GM23338 (cell line): ENCODE data around the gene BRD7. TPM values are rescaled to one million over a fixed set of nuclear protein-coding genes. Genes with fewer than 3 reads are reported as not detected.

Experiments
- ATAC-seq: fragments of 200-7000 bp; cut with Tn5 transposase; 3 replicates; pipeline ENCODE4 v1.9.1; 2020
- DNase-seq: peaks from one replicate; pipeline ENCODE4 v3.0.0-alpha.2; 2015; ENCODE audit warnings: low spot score
- H2AFZ ChIP-seq: fragments of 200-600 bp; sonication (generic); 2 replicates; pipeline ENCODE4 v1.8.0; 2016; ENCODE audit warnings: antibody characterized with exemption, mild to moderate bottlenecking, moderate library complexity
- H3F3A ChIP-seq: fragments of 200-600 bp; sonication (generic); replicated peaks from 2 replicates; pipeline ENCODE4 v1.8.0; 2017; ENCODE audit warnings: antibody characterized with exemption, mixed run types, low read depth
- H3K27ac ChIP-seq: fragments of 200-600 bp; sonication (generic); 2 replicates; pipeline ENCODE4 v1.6.1; 2016; ENCODE audit warnings: low read depth
- H3K27me3 ChIP-seq: fragments of 200-600 bp; sonication (generic); 2 replicates; pipeline ENCODE4 v1.8.0; 2016; ENCODE audit warnings: mild to moderate bottlenecking, mixed run types, moderate library complexity; ENCODE audit not compliant: insufficient read depth
- H3K36me3 ChIP-seq: fragments of 200-600 bp; sonication (generic); 2 replicates; pipeline ENCODE4 v1.8.0; 2016; ENCODE audit warnings: mild to moderate bottlenecking; ENCODE audit not compliant: insufficient read depth
- H3K4me1 ChIP-seq: fragments of 200-600 bp; sonication (generic); 2 replicates; pipeline ENCODE4 v1.8.0; 2016; ENCODE audit warnings: mild to moderate bottlenecking, moderate library complexity; ENCODE audit not compliant: insufficient read depth
- H3K4me2 ChIP-seq: fragments of 200-600 bp; sonication (generic); 2 replicates; pipeline ENCODE4 v1.7.1; 2017; ENCODE audit warnings: mixed run types
- H3K4me3 ChIP-seq: fragments of 200-600 bp; sonication (generic); 2 replicates; pipeline ENCODE4 v1.6.1; 2016; ENCODE audit warnings: mixed run types
- H3K79me2 ChIP-seq: fragments of 200-600 bp; sonication (generic); replicated peaks from 2 replicates; pipeline ENCODE4 v1.8.0; 2017; ENCODE audit warnings: mild to moderate bottlenecking; ENCODE audit not compliant: insufficient read depth
- H3K9me2 ChIP-seq: fragments of 200-600 bp; sonication (generic); 2 replicates; pipeline ENCODE4 v1.8.0; 2017; ENCODE audit not compliant: insufficient read depth
- H4K20me1 ChIP-seq: fragments of 200-600 bp; sonication (generic); replicated peaks from 2 replicates; pipeline ENCODE4 v1.8.0; 2017; ENCODE audit warnings: mild to moderate bottlenecking; ENCODE audit not compliant: insufficient read depth
- H3K27ac Mint-ChIP-seq: 2 replicates; pipeline ENCODE4 v1.8.0; 2020; ENCODE audit warnings: inconsistent platforms, mild to moderate bottlenecking, moderate library complexity, mixed read lengths
- H3K27me3 Mint-ChIP-seq: 3 replicates; pipeline ENCODE4 v1.8.0; 2022; ENCODE audit warnings: low read depth, mild to moderate bottlenecking, moderate library complexity, mixed read lengths, inconsistent platforms; ENCODE audit not compliant: insufficient read depth, poor library complexity
- H3K36me3 Mint-ChIP-seq: 3 replicates; pipeline ENCODE4 v1.8.0; 2021; ENCODE audit warnings: low read depth, mild to moderate bottlenecking, inconsistent platforms, moderate library complexity, mixed read lengths
- H3K4me1 Mint-ChIP-seq: 3 replicates; pipeline ENCODE4 v1.8.0; 2020; ENCODE audit warnings: mild to moderate bottlenecking, inconsistent platforms, mixed read lengths
- H3K4me3 Mint-ChIP-seq: 3 replicates; pipeline ENCODE4 v1.8.0; 2021; ENCODE audit warnings: moderate library complexity, mild to moderate bottlenecking, inconsistent platforms, mixed read lengths
- H3K9me3 Mint-ChIP-seq: 3 replicates; pipeline ENCODE4 v1.8.0; 2020; ENCODE audit warnings: moderate library complexity, mild to moderate bottlenecking, inconsistent platforms, mixed read lengths
- CTCF ChIP-seq, 2 experiments: fragments of 200-600 bp in 1 of 2; sonication (generic) in 1 of 2; conservative IDR thresholded peaks; 2 replicates each; pipeline versions ENCODE4 v1.5.1 to v1.6.1; 2016 to 2017; ENCODE audit warnings: antibody characterized with exemption in 2 of 2, low read depth in 2 of 2, mild to moderate bottlenecking in 2 of 2, moderate library complexity in 1 of 2
- JUNB ChIP-seq: IDR thresholded peaks from one replicate; pipeline ENCODE4 v1.6.1; 2016; ENCODE audit warnings: antibody characterized with exemption; ENCODE audit not compliant: unreplicated experiment
- POLR2AphosphoS5 ChIP-seq: IDR thresholded peaks from 2 replicates; pipeline ENCODE4 v1.6.1; 2016; ENCODE audit warnings: antibody characterized with exemption, low read depth
- STAT1 ChIP-seq: IDR thresholded peaks from one replicate; pipeline ENCODE4 v1.6.1; 2016; ENCODE audit warnings: antibody characterized with exemption; ENCODE audit not compliant: unreplicated experiment
- ZNF114 ChIP-seq: fragments of 250-450 bp; sonication (Bioruptor Pico); IDR thresholded peaks from 2 replicates; pipeline ENCODE4 v1.5.0; 2020; ENCODE audit warnings: mild to moderate bottlenecking, moderate library complexity
- polyA plus RNA-seq: library from polyadenylated mRNA; unstranded; fragments of >200 nt; fragmentation: Nextera tagmentation; extraction: Ambion mirVana; gene quantifications from 2 replicates; pipeline ENCODE4 v1.2.1, GENCODE V29; 2016
- total RNA-seq: library from RNA; depleted of rRNA; stranded (reverse); fragments of >200 nt; shearing (Covaris generic); gene quantifications from 2 replicates; pipeline ENCODE4 v1.2.3, GENCODE V29; 2014
- TF ChIP-seq, protein P1 (sequence below): fragments of 250-450 bp; sonication (Bioruptor Pico); IDR thresholded peaks from 2 replicates; pipeline ENCODE4 v1.5.0; 2020; ENCODE audit warnings: mild to moderate bottlenecking, moderate library complexity
- TF ChIP-seq, protein P2 (sequence below): IDR thresholded peaks from one replicate; pipeline ENCODE4 v1.6.1; 2018; ENCODE audit warnings: antibody characterized with exemption; ENCODE audit not compliant: unreplicated experiment

The BRD7 gene
- total and polyA plus RNA-seq, 2 experiments from 2014 or later = 93.0 to 149 TPM

DNA sequence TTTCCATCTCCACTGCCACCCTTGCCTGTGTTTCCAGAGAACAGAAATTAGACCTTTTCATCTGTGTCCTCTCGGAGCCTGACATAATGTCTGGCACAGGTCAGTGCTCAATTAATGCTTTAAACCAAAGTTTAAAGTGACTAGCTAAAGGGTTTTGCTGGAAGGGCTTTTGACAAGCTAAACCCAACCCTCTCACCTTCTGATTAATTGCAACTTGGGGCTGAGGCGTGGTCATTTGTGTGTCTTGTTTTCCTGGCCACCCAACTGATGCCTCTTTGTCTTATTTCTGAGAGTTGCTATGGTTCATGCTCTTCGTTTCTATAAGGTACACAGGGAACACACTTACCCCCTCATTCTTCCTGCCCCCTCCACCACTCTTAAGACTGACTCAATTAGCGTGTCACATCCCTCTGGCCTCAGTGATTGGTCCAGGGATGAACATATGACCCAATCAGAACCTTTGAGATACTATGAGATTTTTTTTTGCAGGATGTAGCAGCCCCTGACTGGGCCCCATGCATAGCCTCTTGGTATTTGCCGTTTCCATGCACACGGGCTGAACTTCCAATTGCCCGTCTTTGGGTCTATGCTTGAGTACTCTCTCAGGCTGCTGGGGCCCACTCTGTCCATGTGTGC lies 15.8 kb upstream of the BRD7 start:
- H3K36me3 Mint-ChIP-seq = no peaks in the 10 kb centered on the region
- Histone ChIP-seq H3K4me2 (no peak overlapping the region), H3K4me1 (no peaks in the 10 kb centered on the region), H3F3A (no peaks in the 10 kb centered on the region), H3K79me2 (no peaks in the 10 kb centered on the region), H2AFZ (no peak overlapping the region), H3K36me3 (no peaks in the 10 kb centered on the region), H4K20me1 (no peaks in the 10 kb centered on the region), H3K4me3 (no peak overlapping the region), H3K27ac (no peak overlapping the region), H3K9me2 (peaks cover 7% of the 10 kb centered on the region), H3K27me3 (no peaks in the 10 kb centered on the region)
- TF ChIP-seq JUNB (no peak), ZNF114 (CRISPR knock-in tag) (no peak)
- H3K4me3 Mint-ChIP-seq = no peak overlapping the region
- no peak overlapping the region for H3K27ac Mint-ChIP-seq
- DNase-seq = no peak
- no peaks in the 10 kb centered on the region; the same call in 2 of the 3 replicates for H3K9me3 Mint-ChIP-seq
- no peaks in the 10 kb centered on the region for H3K4me1 Mint-ChIP-seq
- peaks cover 7% of the 10 kb centered on the region for H3K27me3 Mint-ChIP-seq
- ATAC-seq = no peak

DNA sequence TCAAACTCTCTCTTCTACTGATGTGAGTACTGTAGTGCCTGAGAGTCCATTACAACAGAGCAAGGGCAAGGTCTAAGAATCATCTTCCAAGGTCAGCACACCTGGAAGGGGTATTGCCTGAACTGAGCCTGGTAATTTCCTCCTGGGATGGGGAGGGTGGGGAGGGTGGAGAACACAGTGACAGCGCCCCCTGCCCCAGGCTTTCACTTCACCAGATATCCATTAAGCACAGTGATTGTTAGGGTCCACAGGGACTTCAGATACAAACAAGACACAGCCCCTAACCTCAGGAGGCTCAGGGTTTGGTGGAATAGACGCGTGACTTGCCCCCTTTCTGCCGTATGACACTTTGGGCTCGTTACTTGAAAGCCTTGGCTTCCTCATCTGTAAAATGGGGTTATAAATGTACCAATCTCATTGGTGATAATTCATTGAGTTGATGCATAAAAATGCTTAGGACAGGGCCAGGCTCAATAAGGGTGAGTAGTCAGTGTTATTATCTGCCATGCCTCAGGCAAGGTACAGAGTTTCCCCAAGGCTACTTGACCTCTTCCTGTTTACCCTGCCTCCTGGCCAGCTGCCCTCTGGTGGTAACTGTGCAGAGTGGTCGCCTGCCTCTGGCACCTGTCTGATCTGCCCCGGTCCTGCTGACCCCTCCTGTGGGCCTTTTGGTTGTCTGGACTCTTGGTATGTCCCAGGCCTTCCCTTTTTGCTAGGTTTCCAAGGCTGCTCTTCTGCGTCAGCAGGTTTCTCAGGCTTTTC lies 13.1 kb upstream of the BRD7 start:
- H3K4me3 ChIP-seq = no peak overlapping the region
- no peaks in the 10 kb centered on the region for H3K79me2 ChIP-seq
- no peaks in the 10 kb centered on the region; the same call in 2 of the 3 replicates for H3K9me3 Mint-ChIP-seq
- peak overlapping the region; percentile 77 for H2AFZ ChIP-seq
- ATAC-seq (peak; percentile 94), DNase-seq (peak; percentile 66)
- H3K36me3 Mint-ChIP-seq = no peaks in the 10 kb centered on the region
- H3K27ac Mint-ChIP-seq = no peak overlapping the region
- no peak overlapping the region for H3K4me3 Mint-ChIP-seq
- no peak overlapping the region for H3K27ac ChIP-seq
- H3K4me2 ChIP-seq = no peak overlapping the region
- H4K20me1 ChIP-seq = no peaks in the 10 kb centered on the region
- H3F3A ChIP-seq = no peaks in the 10 kb centered on the region
- TF ChIP-seq, protein P1, sequence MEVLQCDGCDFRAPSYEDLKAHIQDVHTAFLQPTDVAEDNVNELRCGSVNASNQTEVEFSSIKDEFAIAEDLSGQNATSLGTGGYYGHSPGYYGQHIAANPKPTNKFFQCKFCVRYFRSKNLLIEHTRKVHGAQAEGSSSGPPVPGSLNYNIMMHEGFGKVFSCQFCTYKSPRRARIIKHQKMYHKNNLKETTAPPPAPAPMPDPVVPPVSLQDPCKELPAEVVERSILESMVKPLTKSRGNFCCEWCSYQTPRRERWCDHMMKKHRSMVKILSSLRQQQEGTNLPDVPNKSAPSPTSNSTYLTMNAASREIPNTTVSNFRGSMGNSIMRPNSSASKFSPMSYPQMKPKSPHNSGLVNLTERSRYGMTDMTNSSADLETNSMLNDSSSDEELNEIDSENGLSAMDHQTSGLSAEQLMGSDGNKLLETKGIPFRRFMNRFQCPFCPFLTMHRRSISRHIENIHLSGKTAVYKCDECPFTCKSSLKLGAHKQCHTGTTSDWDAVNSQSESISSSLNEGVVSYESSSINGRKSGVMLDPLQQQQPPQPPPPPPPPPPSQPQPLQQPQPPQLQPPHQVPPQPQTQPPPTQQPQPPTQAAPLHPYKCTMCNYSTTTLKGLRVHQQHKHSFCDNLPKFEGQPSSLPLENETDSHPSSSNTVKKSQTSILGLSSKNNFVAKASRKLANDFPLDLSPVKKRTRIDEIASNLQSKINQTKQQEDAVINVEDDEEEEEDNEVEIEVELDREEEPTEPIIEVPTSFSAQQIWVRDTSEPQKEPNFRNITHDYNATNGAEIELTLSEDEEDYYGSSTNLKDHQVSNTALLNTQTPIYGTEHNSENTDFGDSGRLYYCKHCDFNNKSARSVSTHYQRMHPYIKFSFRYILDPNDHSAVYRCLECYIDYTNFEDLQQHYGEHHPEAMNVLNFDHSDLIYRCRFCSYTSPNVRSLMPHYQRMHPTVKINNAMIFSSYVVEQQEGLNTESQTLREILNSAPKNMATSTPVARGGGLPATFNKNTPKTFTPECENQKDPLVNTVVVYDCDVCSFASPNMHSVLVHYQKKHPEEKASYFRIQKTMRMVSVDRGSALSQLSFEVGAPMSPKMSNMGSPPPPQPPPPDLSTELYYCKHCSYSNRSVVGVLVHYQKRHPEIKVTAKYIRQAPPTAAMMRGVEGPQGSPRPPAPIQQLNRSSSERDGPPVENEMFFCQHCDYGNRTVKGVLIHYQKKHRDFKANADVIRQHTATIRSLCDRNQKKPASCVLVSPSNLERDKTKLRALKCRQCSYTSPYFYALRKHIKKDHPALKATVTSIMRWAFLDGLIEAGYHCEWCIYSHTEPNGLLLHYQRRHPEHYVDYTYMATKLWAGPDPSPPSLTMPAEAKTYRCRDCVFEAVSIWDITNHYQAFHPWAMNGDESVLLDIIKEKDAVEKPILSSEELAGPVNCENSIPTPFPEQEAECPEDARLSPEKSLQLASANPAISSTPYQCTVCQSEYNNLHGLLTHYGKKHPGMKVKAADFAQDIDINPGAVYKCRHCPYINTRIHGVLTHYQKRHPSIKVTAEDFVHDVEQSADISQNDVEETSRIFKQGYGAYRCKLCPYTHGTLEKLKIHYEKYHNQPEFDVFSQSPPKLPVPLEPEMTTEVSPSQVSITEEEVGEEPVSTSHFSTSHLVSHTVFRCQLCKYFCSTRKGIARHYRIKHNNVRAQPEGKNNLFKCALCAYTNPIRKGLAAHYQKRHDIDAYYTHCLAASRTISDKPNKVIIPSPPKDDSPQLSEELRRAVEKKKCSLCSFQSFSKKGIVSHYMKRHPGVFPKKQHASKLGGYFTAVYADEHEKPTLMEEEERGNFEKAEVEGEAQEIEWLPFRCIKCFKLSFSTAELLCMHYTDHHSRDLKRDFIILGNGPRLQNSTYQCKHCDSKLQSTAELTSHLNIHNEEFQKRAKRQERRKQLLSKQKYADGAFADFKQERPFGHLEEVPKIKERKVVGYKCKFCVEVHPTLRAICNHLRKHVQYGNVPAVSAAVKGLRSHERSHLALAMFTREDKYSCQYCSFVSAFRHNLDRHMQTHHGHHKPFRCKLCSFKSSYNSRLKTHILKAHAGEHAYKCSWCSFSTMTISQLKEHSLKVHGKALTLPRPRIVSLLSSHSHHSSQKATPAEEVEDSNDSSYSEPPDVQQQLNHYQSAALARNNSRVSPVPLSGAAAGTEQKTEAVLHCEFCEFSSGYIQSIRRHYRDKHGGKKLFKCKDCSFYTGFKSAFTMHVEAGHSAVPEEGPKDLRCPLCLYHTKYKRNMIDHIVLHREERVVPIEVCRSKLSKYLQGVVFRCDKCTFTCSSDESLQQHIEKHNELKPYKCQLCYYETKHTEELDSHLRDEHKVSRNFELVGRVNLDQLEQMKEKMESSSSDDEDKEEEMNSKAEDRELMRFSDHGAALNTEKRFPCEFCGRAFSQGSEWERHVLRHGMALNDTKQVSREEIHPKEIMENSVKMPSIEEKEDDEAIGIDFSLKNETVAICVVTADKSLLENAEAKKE (CRISPR knock-in tag) = no peak
- TF ChIP-seq CTCF (conservative IDR thresholded peaks at IDR 0.05; ENCODE audit: low read depth in 2 of 2) = peak; percentile 63 to 72
- TF ChIP-seq, protein P2, sequence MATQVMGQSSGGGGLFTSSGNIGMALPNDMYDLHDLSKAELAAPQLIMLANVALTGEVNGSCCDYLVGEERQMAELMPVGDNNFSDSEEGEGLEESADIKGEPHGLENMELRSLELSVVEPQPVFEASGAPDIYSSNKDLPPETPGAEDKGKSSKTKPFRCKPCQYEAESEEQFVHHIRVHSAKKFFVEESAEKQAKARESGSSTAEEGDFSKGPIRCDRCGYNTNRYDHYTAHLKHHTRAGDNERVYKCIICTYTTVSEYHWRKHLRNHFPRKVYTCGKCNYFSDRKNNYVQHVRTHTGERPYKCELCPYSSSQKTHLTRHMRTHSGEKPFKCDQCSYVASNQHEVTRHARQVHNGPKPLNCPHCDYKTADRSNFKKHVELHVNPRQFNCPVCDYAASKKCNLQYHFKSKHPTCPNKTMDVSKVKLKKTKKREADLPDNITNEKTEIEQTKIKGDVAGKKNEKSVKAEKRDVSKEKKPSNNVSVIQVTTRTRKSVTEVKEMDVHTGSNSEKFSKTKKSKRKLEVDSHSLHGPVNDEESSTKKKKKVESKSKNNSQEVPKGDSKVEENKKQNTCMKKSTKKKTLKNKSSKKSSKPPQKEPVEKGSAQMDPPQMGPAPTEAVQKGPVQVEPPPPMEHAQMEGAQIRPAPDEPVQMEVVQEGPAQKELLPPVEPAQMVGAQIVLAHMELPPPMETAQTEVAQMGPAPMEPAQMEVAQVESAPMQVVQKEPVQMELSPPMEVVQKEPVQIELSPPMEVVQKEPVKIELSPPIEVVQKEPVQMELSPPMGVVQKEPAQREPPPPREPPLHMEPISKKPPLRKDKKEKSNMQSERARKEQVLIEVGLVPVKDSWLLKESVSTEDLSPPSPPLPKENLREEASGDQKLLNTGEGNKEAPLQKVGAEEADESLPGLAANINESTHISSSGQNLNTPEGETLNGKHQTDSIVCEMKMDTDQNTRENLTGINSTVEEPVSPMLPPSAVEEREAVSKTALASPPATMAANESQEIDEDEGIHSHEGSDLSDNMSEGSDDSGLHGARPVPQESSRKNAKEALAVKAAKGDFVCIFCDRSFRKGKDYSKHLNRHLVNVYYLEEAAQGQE = no peak
- no peak for TF ChIP-seq STAT1
- no peak for TF ChIP-seq POLR2AphosphoS5
- no peaks in the 10 kb centered on the region for H3K4me1 ChIP-seq
- peaks cover 7% of the 10 kb centered on the region for H3K9me2 ChIP-seq
- H3K36me3 ChIP-seq = no peaks in the 10 kb centered on the region
- peaks cover 7% of the 10 kb centered on the region for H3K27me3 Mint-ChIP-seq
- H3K27me3 ChIP-seq = no peaks in the 10 kb centered on the region
- no peaks in the 10 kb centered on the region for H3K4me1 Mint-ChIP-seq
